ENCODE data around the gene SLC27A6. TPM values are rescaled to one million over a fixed set of nuclear protein-coding genes. Genes with fewer than 3 reads are reported as not detected.
"Not testable (repeated sequence)": the region's sequence is repeated elsewhere in the genome, so short reads cannot be mapped to it uniquely, and the experiment has no call there.

SLC27A6 gene, protein sequence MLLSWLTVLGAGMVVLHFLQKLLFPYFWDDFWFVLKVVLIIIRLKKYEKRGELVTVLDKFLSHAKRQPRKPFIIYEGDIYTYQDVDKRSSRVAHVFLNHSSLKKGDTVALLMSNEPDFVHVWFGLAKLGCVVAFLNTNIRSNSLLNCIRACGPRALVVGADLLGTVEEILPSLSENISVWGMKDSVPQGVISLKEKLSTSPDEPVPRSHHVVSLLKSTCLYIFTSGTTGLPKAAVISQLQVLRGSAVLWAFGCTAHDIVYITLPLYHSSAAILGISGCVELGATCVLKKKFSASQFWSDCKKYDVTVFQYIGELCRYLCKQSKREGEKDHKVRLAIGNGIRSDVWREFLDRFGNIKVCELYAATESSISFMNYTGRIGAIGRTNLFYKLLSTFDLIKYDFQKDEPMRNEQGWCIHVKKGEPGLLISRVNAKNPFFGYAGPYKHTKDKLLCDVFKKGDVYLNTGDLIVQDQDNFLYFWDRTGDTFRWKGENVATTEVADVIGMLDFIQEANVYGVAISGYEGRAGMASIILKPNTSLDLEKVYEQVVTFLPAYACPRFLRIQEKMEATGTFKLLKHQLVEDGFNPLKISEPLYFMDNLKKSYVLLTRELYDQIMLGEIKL
- total RNA-seq: not detected in 2 replicates

DNA sequence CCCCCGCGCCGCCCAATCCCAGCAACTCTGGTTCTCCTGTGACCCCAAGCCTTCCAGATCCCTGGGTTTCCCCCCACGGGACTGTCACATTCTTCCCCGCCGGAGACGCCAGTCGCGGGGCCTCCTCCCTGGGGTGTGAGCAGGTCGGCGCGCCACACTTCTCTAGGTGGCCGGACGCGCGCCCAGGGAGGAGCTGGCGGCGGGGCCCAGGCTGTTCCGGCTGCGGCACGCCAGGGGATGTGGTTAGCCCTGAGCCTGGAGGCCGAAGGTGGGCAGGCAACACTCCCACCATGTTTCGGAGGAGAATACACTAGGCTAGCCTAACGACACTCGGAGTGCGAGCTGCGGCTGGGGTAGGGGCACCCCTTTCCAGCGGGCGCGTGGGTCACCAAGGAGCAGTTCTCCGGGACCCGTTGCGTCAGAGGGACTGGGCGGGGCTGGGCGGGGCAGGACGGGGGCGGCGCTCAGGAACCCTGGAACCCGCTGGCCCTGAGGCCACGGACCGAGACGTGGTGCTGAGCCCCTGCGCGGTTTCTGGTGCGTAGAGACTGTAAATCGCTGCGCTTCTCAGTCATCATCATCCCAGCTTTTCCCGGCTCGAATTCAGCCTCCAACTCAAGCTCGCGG lies at the start of gene SLC27A6:
Gene SLC27A6 (plus strand): TSS at position 478 of the 627 bp plus-strand sequence. CDS start 650 bp downstream, outside the sequence.
- intact Hi-C loops (cut with micrococcal nuclease): no loop called here

- intact Hi-C loops (cut with micrococcal nuclease): no loop called here
Observed at GRCh38 chr5:128919542-128919941, 45.7 kb upstream of the SLC27A6 start.

DNA sequence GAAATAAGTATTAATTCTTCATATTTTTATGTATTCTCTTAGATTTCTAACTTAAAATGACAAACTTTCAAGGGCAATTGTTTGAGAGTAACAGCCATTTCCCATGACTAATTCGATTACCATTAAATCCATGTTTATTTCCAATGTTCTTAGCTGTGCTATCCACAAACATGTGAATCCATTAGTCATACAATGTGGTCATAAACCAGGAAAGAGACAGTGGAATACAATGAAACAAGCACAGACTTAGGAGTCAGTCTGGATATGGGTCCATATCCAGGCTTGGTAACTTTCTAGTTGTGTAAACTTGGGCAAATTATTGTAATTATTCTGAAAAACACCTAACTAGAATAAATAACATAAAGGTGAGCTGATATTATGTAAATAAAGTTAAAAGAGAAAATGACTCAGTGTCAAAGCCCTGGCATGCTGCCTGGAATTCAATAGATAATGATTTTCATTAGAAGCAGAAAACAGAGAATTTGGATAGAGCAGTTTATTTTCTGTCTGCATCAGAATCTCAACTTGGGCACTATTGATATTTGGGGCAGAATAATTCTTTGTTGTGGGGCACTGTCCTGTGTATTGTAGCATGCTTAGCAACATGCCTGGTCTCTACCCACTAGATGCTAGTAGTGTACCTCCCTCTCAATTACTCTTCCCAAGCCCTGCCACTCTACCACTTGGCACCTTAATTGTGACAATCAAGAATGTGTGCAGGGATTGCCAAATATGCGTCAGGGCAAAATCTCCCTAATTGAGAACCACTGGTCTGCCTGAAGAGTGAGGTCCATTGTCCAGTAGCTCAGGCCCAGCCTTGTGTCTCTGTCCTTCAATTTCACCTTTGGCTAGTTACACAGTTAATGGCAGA lies 44.7 kb upstream of the SLC27A6 start:
- intact Hi-C loops (cut with micrococcal nuclease): no loop called here

DNA sequence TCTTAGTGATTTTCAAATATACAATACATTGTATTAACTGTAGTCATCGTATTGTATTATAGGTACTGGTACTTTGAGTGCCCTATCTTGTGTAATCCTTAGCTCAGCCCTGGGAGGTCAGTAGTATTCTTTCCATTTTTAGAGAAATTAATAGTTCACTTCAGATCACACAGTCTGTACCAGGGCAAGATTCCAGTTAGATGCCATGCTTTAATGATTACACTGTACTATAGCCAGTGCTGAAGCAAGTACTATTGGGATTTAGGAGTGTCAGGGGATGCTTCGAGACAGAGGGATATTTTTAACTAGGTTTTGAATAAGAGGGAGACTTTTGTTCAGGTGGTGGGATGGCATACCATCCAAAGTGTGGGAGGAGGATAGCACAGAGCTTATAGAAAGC lies 41.0 kb upstream of the SLC27A6 start:
- intact Hi-C loops (cut with micrococcal nuclease): no loop called here

GRCh38 chr5:128925973-128926372 lies 39.3 kb upstream of the SLC27A6 start:
- intact Hi-C loops (cut with micrococcal nuclease): no loop called here

GRCh38 chr5:128927644-128928043 lies 37.6 kb upstream of the SLC27A6 start:
- intact Hi-C loops (cut with micrococcal nuclease): no loop called here

GRCh38 chr5:128932232-128932631 lies 33.1 kb upstream of the SLC27A6 start:
- intact Hi-C loops (cut with micrococcal nuclease): not testable (repeated sequence)

DNA sequence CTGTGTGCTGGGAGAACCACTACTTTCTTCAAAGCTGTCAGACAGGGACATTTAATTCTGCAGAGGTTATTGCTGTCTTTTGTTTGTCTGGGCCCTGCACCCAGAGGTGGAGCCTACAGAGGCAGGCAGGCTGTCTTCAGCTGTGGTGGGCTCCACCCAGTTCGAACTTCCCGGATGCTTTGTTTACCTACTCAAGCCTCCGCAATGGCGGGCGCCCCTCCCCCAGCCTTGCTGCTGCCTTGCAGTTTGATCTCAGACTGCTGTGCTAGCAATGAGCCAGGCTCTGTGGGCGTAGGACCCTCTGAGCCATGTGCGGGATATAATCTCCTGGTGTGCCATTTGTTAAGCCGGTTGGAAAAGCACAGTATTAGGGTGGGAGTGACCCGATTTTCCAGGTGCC lies 22.2 kb upstream of the SLC27A6 start:
- intact Hi-C loops (cut with micrococcal nuclease): not testable (repeated sequence)

DNA sequence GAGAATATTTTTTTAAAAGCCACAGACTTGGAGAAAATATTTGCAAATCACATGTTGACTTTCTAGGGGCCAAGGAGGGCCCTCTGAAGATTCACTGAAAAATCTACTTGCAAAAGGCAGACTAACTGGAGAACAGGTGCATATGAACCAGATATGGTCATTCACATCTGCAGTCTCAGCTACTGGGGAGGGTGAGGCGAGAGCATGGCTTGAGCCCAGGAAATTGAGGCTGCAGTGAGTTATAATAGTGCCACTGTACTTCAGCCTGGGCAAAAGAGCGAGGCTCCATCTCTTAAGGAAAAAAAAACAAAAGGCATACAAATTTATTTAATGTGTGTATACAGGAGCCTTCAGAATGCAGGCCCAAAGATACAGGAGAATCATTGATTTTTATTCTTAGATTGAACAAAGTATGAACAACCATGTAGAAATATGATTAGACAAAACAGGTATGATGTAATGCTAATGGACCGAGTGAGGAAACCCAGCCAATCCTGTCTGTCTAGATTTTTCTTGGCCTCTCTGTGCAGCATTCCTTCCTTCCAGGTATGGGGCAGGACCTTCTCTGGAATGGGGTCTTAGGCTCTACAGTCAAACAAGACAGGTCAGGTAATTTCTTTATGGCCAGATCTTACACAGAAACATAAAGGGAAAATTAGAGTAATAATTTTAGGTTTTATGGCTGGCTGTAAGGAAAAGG lies 15.3 kb upstream of the SLC27A6 start:
- intact Hi-C loops (cut with micrococcal nuclease): no loop called here

DNA sequence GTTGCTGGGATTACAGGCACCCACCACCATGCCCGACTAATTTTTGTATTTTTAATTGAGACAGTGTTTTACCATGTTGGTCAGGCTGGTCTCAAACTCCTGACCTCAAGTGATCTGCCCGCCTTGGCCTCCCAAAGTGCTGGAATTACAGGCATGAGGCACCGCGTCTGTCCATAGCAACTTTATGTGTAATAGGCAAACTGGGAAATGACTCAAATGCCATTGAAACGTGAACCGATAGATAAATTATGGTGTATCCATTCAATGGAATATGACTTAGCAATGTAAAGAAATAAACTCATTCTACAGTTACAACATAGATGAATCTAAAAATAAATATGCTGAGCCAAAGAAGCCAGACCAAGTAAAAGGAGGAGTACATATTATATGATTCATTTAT lies 14.0 kb upstream of the SLC27A6 start:
- intact Hi-C loops (cut with micrococcal nuclease): not testable (repeated sequence)

- intact Hi-C loops (cut with micrococcal nuclease): no loop called here
Observed at GRCh38 chr5:128956164-128956563, 9.1 kb upstream of the SLC27A6 start.

DNA sequence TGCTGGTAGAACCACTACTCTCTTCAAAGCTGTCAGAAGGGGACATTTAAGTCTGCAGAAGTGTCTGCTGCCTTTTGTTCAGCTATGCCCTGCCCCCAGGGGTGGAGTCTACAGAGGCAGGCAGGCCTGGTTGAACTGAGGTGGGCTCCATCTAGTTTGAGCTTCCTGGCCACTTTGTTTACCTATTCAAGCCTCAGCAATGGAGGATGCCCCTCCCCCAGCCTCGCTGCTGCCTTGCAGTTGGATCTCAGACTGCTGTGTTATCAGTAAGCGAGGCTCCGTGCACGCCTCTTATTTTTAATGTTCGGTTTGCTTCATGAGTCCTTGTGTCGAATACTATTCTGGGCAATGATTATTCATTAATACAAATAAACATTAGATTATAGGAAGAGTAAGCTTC lies 3.1 kb upstream of the SLC27A6 start:
- intact Hi-C loops (cut with micrococcal nuclease): no loop called here

GRCh38 chr5:128965638-128966302 lies 482 bp downstream of the SLC27A6 start:
- intact Hi-C loops (cut with micrococcal nuclease): no loop called here

DNA sequence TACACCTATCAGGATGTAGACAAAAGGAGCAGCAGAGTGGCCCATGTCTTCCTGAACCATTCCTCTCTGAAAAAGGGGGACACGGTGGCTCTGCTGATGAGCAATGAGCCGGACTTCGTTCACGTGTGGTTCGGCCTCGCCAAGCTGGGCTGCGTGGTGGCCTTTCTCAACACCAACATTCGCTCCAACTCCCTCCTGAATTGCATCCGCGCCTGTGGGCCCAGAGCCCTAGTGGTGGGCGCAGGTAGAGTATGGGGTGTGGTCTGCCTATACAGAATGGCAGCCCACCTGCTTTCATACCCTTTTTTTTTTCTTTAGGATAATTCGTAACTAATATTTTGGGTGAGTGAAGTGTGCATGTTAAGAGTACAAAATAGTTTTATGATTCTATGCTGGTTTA lies 1.1 kb downstream of the SLC27A6 start:
- intact Hi-C loops (cut with micrococcal nuclease): no loop called here

- intact Hi-C loops (cut with micrococcal nuclease): no loop called here
Observed at GRCh38 chr5:128966846-128967245, 1.6 kb downstream of the SLC27A6 start.

DNA sequence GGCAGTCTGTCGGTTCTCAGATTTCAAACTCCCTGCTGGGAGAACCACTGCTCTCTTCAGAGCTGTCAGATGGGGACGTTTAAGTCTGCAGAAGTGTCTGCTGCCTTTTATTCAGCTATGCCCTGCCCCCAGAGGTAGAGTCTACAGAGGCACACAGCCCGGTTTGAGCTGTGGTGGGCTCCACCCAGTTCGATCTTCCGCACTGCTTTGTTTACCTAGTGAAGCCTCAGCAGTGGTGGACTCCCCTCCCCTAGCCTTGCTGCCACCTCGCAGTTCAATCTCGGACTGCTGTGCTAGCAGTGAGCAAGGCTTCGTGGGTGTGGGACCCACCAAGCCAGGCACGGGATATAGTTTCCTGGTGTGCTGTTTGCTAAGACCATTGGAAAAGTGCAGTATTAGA lies 8.0 kb downstream of the SLC27A6 start:
- intact Hi-C loops (cut with micrococcal nuclease): no loop called here

DNA sequence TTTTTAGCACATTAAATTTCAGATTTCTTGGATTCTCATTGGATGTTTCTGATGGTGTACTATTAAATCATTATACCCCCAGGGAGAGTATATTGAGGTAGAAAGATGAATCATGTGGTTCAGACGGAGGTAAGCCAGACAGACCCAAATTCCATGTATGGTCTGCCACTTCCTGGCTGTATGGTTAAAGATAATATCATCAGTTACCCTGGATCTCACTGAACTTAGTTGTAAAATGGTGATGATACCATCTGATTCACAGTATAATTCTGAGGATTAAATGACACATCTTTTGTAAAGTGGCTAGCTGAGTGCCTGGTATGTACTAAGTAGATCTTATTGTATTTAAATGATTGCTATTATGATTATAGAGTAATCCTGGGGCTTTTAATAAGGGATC lies 9.3 kb downstream of the SLC27A6 start:
- intact Hi-C loops (cut with micrococcal nuclease): no loop called here

- intact Hi-C loops (cut with micrococcal nuclease): no loop called here
Observed at GRCh38 chr5:128979761-128980160, 14.5 kb downstream of the SLC27A6 start.

GRCh38 chr5:128980917-128981316 lies 15.6 kb downstream of the SLC27A6 start:
- intact Hi-C loops (cut with micrococcal nuclease): no loop called here

GRCh38 chr5:128984480-128984879 lies 19.2 kb downstream of the SLC27A6 start:
- intact Hi-C loops (cut with micrococcal nuclease): no loop called here

Data from T-helper 2 cell treated with Interferon-gamma antibody and Interleukin-4, amounts not matched to agents 100 ng/mL and 5 ng/mL, for 36 hours (primary cell).